Brain microvascular endothelial cell (primary cell): ENCODE data around the gene NOD2.

Source experiments
- DNase-seq: peaks from one replicate; pipeline ENCODE4 v3.0.0-alpha.2; 2020
- H3K27ac ChIP-seq: fragments of 250-450 bp; sonication (Bioruptor Pico); 2 replicates; pipeline ENCODE4 v1.5.1; 2020; ENCODE audit warnings: mild to moderate bottlenecking, moderate library complexity
- H3K27me3 ChIP-seq: fragments of 250-450 bp; sonication (Bioruptor Pico); replicated peaks from 2 replicates; pipeline ENCODE4 v1.5.1; 2020; ENCODE audit warnings: mild to moderate bottlenecking
- H3K36me3 ChIP-seq: fragments of 250-450 bp; sonication (Bioruptor Pico); replicated peaks from 2 replicates; pipeline ENCODE4 v1.5.1; 2020; ENCODE audit warnings: mild to moderate bottlenecking
- H3K4me3 ChIP-seq: 2 replicates; pipeline ENCODE4 v1.5.1; 2011; ENCODE audit warnings: low read depth, mild to moderate bottlenecking, control low read depth, low read length, moderate library complexity
- in situ Hi-C: cut with HindIII; loops from 2 replicates; pipeline ENCODE4 v1.10.0; 2017; ENCODE audit warnings: low sequenced_read_pairs, low pct_ligation_motif_present
- TF ChIP-seq, protein P1 (sequence below): IDR thresholded peaks from 2 replicates; pipeline ENCODE4 v1.5.1; 2011; ENCODE audit warnings: low read depth, mild to moderate bottlenecking, moderate library complexity, low read length, control low read depth, inconsistent platforms; ENCODE audit errors: missing control alignments

NOD2 gene

DNA sequence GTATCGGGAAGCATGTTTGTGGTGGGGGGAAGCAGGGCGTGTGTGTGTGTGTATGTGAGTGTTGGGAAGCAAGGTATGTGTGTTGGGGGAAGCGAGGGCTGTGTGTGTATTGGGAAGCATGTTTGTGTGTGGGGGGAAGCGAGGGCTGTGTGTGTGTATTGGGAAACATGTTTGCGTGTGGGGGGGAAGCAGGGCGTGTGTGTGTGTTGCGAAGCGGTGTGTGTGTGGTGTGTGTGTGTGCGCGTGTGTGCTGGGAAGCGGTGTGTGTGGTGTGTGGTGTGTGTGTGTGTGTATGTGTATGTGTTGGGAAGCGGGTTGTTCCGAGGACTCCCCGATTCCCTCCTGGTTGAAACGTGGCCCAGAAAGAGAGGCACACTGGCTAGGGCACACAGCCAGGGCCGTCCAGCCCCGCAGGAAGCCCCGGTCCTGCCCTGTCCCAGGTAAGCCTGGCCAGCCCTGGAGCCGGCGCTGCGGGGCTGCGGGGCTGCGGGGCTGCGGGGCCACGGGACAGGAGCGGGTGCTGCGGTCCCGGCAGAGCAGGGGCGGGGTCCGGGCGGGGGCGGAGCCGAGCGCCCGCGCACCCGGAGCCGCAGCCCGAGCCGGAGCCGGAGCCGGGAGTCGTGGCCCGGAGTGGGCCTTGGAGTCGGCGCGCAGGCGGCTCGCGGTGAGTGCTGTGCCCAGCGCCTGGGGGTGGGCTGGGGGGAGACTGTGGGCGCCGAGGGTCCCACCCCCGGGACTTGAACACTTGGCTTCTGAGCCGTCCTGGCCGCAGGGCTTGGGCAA lies at the start of gene NOD2:
NOD2 (plus strand) TSS at position 608 of the 783 bp plus-strand sequence. CDS start 5,890 bp downstream, outside the sequence.
- DNase-seq, result no peak
- Histone ChIP-seq H3K4me3 (peak within 1 kb of the TSS; percentile 24), H3K27ac (no peak within 1 kb of the TSS), H3K36me3 (no peaks in the 10 kb centered on the region), H3K27me3 (peaks cover 7% of the 10 kb centered on the region)
- in situ Hi-C loops, result no loop called here
- TF ChIP-seq, protein P1, sequence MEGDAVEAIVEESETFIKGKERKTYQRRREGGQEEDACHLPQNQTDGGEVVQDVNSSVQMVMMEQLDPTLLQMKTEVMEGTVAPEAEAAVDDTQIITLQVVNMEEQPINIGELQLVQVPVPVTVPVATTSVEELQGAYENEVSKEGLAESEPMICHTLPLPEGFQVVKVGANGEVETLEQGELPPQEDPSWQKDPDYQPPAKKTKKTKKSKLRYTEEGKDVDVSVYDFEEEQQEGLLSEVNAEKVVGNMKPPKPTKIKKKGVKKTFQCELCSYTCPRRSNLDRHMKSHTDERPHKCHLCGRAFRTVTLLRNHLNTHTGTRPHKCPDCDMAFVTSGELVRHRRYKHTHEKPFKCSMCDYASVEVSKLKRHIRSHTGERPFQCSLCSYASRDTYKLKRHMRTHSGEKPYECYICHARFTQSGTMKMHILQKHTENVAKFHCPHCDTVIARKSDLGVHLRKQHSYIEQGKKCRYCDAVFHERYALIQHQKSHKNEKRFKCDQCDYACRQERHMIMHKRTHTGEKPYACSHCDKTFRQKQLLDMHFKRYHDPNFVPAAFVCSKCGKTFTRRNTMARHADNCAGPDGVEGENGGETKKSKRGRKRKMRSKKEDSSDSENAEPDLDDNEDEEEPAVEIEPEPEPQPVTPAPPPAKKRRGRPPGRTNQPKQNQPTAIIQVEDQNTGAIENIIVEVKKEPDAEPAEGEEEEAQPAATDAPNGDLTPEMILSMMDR, result no peak

DNA sequence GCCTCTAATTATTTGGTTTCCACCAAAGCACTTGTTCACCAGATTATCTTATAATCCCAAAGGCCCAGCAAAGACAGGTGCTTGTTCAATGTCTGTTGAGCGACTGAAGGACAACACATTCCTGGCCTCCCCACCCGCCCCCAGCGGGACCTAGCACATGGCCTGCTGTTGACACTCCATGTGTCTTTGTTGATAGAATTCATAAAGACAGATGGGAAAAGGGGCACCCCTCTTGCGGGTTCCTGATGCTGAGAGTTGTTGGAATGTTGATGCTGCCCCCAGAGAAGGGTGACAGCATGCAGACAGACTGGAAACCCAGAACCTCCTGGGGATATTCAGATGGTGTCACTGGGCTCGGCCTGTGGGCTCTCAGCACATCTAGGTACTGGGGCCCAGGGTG lies 49.2 kb upstream of the NOD2 start:
- no peak overlapping the region for H3K27ac ChIP-seq
- no peak overlapping the region for H3K4me3 ChIP-seq
- DNase-seq, result no peak
- in situ Hi-C loops, result no loop called here
- TF ChIP-seq, protein P1, result no peak
- no peaks in the 10 kb centered on the region for H3K27me3 ChIP-seq
- no peaks in the 10 kb centered on the region for H3K36me3 ChIP-seq

DNA sequence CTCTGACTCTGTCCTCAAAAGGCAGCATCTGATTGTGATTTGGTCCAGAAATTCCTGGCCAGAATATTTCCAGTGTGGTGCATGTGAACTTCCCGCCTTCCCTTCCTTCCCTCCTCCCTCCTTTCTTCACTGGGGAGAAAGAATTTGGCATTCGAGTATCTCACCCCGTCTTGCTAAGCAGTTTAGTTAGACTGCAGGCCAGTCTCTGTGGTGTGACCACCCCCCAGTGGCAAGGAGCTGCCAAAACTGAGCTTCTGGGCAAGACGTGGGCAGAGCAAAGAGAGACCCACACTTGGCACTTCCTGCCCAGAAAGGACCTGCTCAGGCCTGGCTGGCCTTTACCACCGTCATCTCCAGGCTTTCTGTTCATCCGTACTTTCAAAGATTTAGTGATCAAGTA lies 48.7 kb upstream of the NOD2 start:
- in situ Hi-C loops, result no loop called here
- peak; percentile 6 for DNase-seq
- Histone ChIP-seq H3K27me3 (no peaks in the 10 kb centered on the region), H3K27ac (no peak overlapping the region), H3K4me3 (no peak overlapping the region), H3K36me3 (no peaks in the 10 kb centered on the region)
- TF ChIP-seq, protein P1, result peak; percentile 59

DNA sequence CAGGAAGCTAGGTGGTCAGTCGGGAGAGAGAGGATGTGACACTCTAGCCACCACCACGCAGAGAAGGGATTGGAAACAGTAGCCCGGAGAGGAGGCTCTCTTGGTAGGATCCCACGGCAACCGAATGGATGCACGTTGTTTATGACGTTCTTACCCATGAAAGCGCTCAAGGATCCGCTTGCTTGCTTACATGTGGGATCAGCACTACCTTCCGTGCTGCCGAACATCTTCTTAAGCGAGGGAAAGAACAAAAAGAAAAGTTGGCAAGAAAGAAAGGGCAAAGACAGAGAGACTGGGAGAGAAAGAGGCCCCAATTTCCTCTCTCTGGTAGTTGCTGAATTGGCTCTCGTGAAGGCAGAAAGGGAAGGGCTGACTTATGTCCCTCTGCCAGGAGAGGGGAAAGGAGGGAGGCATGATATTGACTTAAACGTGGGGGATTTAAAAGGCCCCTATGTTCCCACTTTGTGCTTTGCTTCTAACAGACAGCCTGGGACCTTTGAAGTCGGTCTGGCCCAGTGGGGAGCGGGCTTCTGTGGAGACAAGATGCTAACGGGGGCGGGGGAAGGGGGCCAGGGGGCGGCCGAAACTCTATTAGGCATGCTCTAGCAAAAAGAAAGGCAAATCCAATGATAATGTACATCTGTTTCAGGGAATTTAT lies 47.7 kb upstream of the NOD2 start:
- TF ChIP-seq, protein P1, result no peak
- Histone ChIP-seq H3K4me3 (no peak overlapping the region), H3K27ac (no peak overlapping the region), H3K27me3 (no peaks in the 10 kb centered on the region), H3K36me3 (no peaks in the 10 kb centered on the region)
- in situ Hi-C loops, result no loop called here
- no peak for DNase-seq

DNA sequence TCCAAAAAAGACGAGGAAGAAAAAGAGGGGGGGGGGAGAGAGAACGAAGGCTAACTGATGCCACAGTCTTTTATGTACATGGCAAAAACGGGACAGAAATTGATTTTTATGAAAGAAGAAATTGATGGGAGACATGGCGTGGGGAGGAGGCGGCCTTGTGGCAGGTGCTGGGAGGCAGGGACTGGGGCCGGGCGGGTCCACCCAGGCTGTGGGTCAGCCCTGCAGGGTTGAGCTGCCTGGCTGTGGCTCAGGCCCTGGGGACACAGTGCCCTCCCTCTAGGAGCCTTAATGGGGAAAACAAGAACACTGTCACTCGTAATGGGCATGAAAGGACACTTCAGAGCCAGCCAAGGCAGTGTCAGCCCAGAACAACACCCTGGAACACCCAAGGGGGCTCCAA lies 47.1 kb upstream of the NOD2 start:
- no peaks in the 10 kb centered on the region for H3K36me3 ChIP-seq
- H3K4me3 ChIP-seq, result no peak overlapping the region
- no peak overlapping the region for H3K27ac ChIP-seq
- in situ Hi-C loops, result no loop called here
- no peak for DNase-seq
- H3K27me3 ChIP-seq, result no peaks in the 10 kb centered on the region
- TF ChIP-seq, protein P1, result no peak
